GM21360 (cell line): ENCODE data around the gene THSD7B.
"Not testable (repeated sequence)": the region's sequence is repeated elsewhere in the genome, so short reads cannot be mapped to it uniquely, and the experiment has no call there.

Experiments used
- ATAC-seq: cut with Tn5 transposase; IDR thresholded peaks from one replicate; pipeline ENCODE4 v1.9.1; 2021; ENCODE audit warnings: mild to moderate bottlenecking, moderate library complexity; ENCODE audit not compliant: unreplicated experiment

Gene THSD7B

DNA sequence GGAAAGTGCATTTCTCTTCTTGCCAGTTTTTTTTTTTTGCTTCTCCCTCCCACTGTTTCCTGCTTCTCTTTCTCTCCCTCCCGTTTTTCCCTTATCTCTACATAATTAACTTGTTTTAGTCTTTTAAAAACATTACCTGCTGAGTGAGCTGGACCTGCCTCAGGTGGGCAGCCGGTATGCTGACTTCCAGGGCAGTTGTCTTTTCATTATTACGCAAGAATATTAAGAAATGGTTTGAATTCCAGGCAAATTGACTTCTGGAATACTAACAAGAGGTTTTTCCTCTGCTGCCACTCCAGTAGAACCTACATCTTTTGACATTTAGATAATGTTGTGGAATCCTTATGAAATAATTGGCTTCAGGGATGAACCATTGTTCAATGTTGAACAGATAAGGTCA lies 161.8 kb downstream of the THSD7B start:
- ATAC-seq, result no peak

- ATAC-seq, result no peak
Measured at GRCh38 chr2:136929531-136929930, 164.2 kb downstream of the THSD7B start.

DNA sequence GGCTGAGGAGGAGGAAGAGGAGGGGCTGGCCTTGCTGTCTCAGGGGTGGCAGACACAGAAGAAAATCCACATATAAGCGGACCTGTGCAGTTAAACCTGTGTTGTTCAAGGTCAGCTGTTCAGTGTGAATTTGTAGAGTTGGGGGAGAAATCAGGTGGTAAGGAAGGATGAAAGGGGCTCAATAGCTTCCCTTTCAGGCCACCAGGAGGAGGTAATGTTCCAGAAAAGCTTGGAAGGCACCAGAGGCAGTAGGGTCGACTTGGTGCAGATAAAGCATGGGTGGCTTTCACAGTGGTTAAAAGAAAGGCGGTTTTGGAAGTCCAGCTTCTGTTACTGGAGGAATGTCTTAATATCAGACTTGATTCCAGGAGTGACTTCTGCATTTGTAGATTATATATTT lies 167.4 kb downstream of the THSD7B start:
- peak; percentile 62 for ATAC-seq

GRCh38 chr2:136935119-136935518 lies 169.8 kb downstream of the THSD7B start:
- no peak for ATAC-seq

- ATAC-seq, result no peak
Measured at GRCh38 chr2:136956050-136956449, 190.7 kb downstream of the THSD7B start.

DNA sequence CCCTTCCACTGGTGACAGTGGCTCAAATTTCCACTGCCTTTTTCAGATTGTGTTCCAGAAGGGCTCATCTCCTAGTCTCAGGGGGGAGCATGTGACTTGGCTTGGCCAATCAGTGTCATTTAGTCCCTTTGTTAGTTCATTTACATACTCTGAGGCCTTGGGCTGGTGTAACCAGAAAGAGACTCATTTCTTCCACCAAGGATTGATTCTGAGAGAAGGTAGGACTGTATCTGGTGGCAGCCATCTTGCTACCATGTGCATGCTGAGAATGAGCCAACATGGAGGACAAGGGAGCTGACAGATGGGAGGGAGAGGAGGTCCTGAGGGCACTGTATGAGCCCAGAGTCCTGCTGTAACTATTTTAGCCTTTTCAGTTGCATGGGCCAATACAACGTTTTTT lies 191.7 kb downstream of the THSD7B start:
- ATAC-seq, result no peak

DNA sequence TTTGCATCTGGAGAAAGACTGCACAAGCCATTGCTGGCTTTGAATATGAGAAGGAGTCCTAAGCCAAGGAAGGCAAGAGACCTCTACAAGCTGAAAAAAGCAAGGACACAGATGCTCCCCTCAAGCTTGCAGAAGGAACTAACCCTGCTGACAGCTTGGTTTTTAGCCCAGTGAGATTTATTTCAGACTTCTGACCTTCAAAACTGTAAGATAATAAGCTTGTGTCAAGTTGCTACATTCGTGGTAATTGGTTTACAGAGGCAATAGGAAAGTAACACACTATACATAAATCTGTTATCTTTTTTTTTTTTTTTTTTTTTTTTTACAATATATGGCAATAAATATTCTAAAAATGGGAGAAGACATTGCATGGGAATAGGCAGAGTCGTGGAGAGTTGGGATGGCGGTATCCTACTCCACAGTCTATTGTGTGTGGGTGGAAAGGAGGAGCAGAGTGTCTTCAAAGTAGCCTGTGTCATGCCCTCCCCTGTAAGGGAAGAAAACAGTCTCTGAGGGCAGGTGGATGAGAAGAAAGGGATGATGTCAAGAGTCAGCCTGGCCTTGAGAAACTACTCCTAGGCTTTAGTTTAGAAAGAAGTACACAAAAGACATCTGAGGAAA lies 196.9 kb downstream of the THSD7B start:
- ATAC-seq, result no peak

DNA sequence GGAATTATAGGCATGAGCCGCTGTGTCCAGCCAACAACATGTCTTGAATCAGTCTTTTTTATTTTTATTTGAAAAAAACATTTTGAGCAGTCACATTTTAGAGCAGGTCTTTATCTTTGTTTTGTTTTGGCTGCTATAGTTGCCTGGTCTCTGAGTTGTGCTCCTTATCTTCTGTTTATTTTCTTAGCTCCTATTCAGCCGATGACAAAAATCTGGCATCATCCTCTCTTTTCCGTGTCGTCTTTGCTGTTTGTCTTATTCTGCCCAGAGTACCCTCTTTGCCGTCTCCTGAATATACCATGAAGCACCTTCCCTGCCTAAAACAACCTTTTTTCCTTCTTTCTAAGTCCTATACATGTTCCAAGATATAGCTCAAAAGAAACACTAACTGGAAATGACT lies 201.1 kb downstream of the THSD7B start:
- no peak for ATAC-seq

DNA sequence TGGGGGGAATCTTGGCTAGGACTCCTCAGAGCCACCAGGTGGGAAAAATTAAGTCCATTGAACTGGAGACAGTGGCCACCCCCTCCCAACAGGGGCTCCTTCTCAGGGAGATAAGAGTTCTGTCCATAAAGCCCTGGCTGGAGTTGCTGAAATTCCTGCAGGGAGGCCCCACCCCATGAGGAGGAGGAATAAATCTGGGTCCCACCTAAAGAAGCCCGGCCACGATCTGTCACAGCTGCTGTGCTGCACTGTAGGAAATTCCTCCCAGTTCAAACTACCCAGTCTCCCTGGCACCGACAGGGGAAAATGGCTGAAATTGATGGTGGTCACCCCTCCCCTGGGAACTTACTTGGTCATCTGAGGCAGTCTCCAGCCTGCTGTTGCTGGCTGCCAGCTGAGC lies 215.0 kb downstream of the THSD7B start:
- no peak for ATAC-seq

GRCh38 chr2:136981689-136982088 lies 216.3 kb downstream of the THSD7B start:
- ATAC-seq, result not testable (repeated sequence)

DNA sequence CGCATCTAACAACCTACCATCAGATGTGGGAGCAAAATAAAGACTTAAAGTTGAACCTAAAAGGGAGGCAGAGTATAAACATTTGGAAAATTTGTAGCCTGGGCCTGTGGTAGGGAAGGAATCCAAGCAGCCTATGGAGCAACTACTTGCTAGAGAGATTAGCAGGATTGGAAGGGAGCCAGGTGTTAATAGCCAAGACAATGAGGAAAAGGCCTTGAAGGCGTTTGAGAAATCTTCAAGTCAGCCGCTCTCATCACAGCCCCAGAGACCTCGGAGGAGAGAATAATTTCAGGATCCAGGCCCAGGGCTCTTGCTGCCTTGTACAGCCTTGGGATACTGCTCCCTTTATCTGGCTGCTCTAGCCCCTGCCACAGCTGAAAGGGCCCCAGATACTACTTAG lies 219.7 kb downstream of the THSD7B start:
- ATAC-seq, result no peak

DNA sequence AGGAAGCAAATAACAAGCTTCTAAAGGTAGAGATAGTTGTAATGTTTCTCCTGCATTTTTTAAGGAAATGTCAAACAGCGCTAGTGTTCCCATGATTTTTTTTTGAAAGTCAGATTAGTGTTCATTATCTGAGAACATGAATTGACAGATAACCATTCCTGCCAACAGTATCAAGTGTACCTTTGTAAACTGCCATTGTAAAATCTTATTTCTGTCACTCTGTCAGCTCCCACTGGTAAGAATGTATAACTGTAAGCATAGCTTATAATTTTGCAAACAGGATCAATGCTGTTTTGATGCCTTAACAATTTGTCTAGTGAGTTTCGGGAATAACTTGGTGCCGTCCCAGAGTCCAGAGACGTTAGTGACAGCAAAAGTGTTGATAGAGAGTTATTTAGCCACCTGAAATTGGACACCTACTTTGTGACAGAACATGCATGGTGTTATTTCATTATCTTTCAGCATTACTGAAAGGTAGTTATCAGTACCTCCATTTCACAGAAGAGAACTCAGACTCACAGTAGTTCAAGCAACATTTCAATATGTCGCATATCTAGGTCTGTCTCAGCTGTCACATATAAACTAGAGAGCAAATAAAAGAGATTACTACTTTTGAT lies 221.4 kb downstream of the THSD7B start:
- no peak for ATAC-seq

GRCh38 chr2:136990316-136990715 lies 225.0 kb downstream of the THSD7B start:
- no peak for ATAC-seq

GRCh38 chr2:136994793-136995192 lies 229.4 kb downstream of the THSD7B start:
- ATAC-seq, result no peak

DNA sequence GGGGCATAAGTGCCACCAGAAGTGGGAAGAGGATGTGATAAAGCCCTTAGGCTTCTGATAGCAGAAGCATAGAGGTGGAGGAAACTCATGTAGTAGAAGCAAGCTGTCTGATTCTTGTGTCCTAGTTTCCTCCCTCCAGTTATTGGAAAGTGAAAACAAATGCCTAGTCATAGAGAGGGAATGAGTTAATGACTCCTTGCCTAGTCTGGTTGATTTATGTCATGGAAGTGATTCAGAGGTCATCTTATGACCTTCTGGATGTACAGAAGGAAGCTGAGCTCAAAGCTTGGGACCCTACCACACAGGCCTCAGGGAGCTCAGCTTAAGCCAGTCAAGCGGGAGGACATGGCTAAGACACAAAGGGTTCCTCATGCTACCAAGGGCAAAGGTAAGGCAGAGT lies 232.2 kb downstream of the THSD7B start:
- ATAC-seq, result no peak

DNA sequence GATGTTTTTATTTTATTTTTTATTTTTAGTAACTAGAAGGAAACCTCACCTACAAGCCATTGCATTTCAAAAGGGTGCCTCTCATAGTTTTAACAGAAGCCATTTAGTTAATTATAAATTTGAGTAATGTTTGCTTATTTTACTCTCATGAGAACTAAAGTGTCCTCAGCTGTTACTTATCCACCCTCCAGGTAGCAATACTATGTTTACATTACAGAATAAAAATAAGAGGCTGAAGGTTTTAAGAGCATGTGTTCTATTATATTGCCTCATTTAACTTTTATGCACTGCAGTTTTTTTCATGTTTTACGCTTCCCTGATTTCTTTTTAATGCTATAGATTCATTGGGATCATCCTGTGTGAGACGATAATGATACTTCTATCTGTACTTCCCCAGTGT lies 235.5 kb downstream of the THSD7B start:
- no peak for ATAC-seq

GRCh38 chr2:137002896-137003295 lies 237.6 kb downstream of the THSD7B start:
- no peak for ATAC-seq

GRCh38 chr2:137005210-137005609 lies 239.9 kb downstream of the THSD7B start:
- no peak for ATAC-seq

DNA sequence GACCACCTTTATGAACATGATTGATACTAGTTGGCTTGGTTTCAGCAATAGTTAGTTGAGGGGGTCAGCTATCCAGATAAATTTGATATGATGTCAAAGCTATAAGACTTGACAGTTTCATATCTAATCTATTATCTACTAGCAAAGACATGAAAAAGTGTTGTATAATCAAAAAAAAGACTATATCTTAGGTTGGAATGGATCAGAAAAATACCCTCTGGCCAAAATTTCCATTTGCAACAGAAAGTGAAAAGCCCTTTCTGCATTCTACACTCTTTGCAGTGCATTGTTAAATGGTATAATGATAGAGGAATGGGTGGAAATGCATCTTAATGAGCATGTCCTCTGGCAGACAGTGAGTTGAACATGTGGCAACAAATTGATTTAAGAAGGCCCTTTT lies 242.6 kb downstream of the THSD7B start:
- no peak for ATAC-seq

DNA sequence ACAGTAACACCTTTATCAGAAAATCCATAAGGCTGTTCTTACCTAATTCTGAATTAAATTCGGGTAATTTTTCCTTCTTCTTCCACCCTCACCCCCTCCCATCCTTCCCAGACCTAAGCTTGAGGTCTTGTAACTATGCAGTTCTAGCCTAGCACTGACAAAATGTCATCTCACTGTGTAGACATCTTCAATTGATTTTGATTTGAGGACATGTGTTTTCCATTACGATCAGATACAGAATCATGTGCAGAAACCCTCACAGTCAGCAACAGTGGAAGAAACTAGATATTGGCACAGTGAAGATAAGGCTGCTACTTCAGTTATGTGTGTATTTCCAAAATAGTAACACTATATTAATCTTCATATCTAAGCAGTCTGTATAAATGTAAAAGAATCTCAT lies 244.6 kb downstream of the THSD7B start:
- no peak for ATAC-seq

DNA sequence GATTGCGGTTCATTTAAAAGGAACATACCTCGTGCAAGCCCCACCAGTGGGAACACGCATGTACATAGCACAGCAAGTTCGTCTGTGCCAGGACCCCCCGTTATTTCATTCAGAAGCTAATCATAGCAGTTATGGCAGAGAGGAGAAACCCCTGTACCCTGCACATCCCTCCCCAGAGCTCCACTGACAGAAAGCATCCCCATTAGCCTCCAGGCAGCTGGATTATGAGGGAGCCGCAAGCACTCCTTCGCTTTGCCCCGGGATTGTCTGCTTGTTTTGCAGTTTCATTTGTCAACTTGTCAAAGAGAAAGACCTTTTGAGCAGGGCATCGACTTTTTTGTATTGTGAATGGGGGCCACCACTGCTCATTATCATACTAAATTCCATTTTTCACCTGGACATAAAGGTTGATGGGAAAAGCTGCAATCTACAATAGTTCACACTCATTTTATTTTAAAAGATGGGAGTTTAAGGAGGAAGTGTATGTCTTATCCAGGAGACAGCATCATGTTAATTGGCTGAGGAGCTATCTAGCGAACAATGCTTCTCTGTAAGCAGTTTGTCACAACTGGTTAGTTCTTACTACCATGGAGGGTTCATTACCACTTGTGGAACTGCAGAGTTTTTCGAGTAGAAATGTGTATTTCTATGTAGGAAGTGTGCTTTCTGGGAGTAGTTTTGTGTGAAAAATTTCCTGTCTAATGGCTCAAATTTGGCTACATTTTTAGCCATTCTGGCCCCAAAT lies 255.3 kb downstream of the THSD7B start:
- ATAC-seq, result no peak

- no peak for ATAC-seq
Measured at GRCh38 chr2:137021763-137022162, 256.4 kb downstream of the THSD7B start.
